Stimulated activated CD4-positive, alpha-beta T cell treated with anti-CD3 and anti-CD28 coated beads, Interleukin-2, amount 100 ng/mL, for 48 hours (primary cell): ENCODE data around the gene ENTPD8.
"Not testable (repeated sequence)": the region's sequence is repeated elsewhere in the genome, so short reads cannot be mapped to it uniquely, and the experiment has no call there.

Experiments used
- DNase-seq, 2 donors: peaks; one replicate each; pipeline ENCODE4 v3.0.0-alpha.2; 2020

ENTPD8 gene

DNA sequence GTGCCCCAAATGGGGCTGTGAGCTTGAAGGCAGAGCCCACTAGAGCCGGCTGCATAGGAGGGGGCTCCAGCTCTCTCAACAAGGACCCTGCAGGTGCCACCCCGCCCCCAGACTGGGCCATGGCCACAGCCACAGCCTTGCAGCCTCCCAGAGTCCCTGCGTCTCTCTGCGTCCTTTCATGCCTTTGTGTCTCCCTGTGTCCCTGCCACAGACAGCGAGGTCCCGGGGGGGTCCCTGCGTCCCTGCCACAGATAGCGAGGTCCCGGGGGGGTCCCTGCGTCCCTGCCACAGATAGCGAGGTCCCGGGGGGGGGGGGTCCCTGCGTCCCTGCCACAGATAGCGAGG lies 11.6 kb downstream of the ENTPD8 start:
- no peak for DNase-seq

DNA sequence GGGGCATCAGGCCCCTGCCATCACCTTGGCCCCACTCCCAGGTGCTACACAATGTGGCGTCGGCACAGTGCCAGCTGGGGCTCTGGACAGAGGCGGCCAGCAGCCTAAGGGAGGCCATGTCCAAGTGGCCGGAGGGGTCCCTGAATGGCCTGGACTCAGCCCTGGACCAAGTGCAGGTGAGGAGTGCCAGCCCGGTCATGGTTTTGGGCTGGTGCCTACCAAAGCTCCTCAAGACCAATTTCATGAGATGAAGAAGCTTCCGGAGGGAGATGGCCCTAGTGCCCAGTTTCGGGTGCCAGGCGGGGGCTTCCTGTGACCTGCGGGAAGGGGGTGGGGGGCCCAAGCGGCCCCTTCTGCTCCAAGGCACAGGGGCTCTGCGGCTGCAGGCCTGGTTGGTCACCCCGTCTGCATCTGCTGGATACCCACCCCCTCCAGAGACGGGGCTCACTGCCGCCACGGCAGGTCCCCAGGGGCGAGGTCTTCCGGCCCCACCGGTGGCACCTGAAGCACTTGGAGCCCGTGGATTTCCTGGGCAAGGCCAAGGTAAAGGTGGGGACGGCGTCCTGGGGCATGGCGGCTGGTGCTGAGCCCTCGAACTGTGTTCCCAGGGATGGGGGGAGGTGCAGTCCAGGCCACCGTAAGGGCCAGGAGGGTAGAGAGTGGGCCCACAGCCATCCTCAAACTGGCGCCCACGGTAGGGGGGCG lies 12.2 kb downstream of the ENTPD8 start:
- no peak for DNase-seq

DNA sequence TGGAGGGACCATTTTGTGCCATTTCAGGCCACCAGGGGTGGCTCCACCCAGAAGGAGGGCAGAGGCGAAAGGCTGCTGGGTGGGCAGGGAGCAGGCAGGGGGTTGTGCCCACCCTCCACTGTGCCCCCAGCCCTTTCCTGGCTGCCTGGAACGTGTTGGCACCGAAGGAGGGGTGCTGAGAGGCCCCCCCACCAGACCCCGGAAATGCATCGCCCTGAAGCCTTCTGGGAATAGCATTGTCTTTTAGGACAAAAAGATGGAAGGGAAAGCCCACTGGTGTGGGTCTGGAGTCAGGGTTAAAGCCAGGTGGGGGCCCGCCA lies 12.9 kb downstream of the ENTPD8 start:
- DNase-seq: no peak

DNA sequence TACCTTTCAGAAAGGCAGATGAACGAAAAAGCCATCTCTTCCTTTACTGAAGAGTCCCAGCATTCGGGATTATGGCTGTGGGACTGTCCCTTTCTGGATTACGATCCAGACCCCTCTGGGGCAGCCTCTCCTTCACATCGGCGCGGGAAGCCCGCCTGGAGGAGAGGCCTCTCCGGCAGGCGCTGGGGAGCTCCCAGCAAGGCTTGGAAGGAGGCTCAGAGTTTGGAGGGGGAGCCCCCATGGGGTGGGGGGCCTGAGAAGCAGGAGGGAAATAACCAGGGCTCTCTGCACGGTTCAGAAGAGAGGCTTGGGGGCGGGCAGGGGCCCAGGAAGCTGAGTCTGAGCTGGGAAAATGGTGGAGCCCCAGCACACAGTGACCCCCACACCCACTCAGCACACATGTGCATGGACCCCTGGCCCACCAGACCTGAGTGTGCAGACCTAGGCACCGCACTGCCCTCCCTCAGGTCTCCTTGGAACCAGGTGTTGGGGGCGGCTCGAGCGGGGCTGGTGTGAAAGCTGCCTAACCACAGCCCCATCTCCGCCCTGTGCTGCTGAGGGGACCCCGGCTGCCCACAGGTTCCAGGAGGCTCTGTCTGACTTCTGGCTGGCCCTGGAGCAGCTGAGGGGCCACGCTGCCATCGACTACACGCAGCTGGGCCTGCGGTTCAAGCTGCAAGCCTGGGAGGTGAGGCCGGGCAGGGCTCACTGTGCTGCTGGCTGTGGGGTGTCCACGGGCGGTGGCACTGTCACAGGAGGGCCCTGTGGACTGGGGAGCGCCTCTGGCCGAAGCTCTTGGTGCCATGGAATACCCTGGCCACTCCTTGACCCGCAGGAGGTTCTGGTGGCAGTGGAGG lies 13.5 kb downstream of the ENTPD8 start:
- no peak for DNase-seq

DNA sequence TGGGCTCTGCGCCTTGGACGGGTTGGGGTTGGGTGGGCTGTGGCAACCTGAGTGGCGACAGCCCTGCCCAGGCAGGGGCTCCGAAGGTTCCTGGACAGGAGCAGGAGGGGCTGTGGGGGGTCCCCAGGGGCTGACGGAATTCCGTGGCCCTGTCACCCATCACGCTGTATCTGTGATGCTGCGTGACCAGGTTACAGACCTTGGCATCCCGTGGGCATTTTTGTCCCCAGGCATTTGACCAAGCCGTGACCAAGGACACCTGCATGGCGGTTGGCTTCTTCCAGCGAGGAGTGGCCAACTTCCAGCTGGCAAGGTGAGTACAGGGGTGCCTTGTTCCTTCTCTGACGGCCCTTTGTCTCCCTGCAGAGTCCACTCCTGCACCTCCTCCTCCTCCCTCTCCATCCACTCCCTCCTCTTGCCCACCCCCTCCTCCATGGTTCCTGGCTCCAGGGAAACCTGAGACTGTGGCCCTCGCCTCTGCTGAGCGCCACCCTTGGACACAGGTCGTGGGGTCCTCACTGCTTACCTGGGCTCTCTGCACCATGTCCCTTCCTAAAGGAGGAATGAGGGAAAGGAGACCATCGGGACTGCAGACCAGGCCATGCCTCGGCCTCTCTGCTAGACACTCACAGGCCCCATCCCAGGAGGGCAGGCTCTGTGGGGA lies 15.0 kb downstream of the ENTPD8 start:
- DNase-seq: no peak

DNA sequence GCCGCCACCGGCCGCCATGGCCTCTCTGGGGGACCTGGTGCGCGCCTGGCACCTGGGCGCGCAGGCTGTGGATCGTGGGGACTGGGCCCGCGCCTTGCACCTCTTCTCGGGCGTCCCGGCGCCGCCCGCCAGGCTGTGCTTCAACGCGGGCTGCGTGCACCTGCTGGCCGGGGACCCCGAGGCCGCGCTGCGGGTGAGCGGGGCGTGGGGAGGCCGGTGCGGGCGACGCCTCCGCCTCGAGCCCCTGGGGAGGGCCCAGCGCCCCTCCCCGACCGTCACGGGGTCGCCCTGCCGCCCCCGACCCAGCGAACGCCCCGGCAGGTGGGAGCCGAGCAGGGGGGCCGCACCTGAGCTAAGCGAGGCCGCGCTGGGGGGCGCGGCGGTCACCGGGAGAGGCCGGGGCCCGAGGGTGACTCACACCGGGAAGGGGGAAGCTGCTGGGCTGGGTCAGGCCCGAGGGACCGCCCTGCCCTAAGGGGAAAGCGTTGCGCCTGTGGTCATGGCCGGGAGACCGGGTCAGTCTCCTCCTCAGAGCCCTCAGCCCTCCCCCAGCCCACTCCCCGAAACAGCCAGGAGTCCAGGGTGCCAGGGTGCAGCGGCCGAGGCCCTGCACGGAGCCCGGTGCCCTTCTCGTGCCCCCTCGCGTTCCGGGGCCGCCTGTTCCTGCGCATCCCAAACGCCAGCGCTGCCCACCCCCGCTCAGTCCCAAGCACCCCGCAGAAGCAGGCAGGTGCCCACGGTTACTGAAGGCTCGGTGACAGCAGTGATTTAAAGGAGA lies 17.5 kb downstream of the ENTPD8 start:
- no peak for DNase-seq

DNA sequence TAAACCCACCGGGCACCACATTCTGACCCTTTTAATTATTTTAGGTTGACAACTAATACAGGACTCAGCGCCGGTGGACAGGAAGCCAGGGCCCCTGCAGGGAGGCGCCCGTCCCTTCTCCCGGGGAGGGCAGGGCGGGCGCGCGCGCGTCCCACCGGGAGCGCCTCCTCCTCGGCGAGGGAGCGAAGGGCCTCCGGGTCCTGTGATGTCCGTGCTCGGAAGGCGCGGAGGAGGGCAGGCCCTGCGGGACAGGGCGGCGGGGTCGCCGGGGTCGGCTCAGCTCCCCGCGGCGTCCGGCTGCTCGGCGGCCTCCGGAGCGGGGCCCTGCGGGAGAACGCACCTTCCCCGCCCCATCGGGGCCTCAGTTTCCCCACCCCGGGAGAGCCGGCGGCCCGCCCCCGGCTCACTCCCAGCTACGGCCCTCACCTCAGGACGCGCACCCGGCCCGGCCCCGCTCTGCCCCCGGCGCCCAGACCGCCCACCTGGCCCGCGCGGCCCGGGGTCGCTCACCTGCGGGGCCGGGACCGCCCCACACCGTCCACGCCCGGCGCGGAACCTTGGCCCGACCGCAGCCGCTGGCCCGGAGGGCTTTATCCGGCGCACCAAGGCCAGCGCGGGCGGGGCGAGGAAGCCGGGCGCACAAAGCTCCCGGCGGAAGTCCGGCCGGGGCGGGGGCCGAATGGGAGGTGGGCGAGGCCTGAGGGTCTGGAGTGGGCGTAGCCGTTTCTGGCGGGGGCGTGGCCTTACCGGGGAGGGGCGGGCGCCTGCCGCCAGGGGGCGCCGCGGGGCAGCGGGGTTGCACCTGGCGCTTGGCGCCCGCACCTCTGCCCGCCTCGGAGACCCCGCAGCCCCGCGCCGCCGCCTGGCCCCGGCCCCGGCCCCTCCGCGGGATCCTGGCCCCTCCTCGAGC lies 18.3 kb downstream of the ENTPD8 start, which contains the start of the genes EXD3 and NOXA1:
Gene EXD3, minus strand, starts transcription at position 559 of the 910 bp plus-strand sequence. CDS start 27,805 bp downstream, outside the sequence.
Gene NOXA1, plus strand, starts transcription at position 790 of the 910 bp plus-strand sequence. CDS start 137 bp downstream, outside the sequence.
- DNase-seq: peak; percentile 96 to 98

DNA sequence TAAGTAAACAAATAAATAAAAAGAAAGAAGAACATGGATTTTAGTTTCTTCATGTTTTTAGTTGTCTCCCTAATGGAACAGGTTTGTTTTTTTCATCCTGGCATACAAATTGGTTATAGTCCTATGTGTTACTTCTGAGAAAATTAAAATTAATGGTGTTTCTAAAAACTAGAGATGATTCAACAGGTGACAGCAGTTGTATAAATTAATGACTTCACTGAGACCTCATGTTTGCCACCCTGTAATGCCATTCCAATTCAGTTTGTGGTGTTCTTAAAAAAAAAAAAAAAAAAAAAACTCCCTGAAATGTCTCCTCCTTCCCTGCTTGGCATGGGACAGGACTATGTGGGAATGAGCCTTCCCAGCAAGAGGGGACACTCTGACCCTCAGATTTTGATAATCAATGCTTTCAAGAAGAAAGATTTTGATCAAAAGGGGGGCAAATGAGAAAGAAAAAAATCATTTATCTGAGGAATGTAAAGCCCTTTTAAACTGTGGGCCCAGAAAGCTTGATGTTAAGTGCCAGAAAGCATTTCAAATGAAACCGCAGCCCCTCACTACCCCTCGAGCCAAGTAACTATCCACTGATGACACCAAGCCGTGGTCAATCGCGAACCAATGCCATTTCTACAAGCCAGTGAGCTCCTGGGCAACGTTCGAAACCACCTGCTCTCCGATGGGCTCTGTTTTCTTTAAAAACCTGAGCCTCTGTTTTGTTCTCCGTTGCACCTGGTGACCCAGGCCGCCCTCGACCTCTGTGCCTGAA lies 19.1 kb downstream of the ENTPD8 start:
- DNase-seq: no peak

DNA sequence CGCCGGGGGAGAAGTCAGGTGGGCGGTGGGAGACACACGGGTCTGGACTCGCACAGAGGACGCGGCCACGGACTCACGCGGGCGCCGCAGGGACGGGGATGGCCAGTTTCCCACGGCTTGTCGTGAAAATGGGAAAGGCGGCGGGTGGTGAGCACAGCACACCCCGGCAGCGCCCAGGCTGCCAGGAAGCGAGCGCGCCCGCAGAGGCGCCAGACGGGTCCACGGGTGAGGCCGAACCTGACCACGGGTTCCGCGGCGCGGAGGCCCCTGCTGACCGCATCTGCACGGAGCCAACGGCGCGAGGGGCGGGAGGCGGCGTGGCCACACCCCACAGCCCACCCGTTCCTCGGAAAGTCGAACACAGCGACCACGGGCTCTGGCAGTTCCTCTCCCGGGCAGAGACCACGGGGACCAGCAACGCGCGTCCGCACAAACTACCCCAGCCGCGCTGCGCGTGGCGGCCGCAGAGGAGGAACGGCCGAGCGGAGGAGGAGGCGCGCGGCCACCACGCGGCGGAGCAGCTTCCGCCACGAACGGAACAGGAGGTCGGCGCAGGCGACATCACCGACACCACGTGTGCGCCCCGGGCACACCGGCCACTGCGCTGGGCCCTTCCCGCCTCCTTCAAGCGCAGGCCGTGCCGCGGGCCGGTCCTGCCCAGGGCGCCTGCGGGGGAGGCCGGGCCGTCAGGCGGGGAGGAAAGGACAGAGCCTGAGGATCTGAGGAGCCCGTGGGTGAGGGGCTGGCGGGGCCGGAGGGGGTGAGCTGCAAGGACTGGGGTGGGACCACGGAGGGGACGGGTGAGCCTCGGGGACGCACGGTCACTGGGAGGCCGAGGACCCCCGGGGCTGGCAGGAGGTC lies 23.8 kb downstream of the ENTPD8 start:
- DNase-seq: no peak

DNA sequence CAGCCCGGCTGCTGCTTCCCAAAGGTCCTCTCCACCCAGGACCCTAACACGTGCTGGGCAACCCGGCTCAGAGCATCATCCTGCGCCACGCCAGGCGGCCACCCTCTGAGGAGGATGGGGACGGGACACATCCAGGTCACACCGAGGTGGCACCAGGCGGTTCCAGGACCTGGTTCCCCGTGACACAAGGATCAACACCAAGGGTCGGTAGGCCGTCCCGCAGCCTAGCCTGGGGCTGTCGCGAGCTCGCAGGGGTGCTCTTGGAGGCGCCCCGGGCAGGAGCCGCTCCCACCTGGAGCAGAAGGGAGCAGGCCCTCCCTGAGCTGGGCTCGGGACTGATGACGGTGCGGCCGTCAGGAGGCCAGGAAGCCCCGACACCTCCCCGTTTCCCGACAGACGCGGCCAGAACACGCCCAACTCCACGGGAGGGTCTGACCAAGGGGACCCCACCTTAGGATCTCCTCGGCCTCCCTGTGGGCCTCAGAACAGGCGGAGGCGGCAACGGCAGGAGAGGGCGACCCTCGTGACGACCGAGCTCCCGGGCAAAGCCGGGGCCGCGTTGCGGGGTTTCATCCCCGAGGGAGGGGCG lies 24.5 kb downstream of the ENTPD8 start:
- DNase-seq: no peak

DNA sequence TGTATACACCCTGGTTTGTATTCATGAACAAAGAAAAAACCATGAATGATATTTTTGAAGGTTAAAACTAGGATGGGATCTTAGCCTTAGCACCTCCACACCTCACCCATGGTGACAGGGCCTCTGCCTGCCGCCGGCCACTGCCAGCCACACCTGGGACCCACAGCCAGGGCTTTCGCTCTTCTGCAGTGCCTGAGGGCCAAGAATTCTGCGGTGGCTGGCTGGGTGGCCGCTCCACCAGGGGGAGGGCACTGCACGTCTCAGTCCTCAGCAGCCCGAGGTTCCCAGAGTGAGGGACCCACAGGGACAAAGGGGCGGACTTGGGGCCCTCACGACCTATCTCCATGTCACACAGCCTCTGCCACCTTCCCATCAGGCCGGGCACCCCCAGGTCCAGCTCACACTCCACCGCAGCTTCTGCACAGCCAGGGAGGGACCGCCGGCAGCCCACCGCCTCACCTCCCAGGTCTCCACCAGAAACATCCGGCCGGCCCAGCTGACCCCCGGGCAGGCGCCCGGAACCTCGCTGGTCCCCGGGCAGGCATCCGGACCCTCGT lies 25.1 kb downstream of the ENTPD8 start:
- DNase-seq: no peak

DNA sequence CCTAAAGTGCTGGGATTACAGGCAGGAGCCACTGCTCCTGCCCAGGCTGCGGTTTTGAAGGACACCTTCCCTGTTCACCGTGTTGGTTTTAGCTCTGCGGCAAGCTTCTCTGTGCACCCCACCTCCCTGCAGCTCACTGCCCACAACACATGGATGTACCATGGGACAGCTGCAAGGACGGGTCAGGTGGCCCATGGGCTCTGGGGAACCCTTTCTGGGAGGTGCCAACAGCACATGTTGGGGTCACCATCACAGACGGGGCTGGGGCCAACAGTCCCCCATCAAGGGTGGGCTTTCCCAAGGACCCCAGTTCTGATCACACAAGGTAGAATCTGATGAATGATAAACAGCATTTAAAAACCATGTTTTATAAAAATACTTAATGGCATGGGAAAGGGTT lies 25.7 kb downstream of the ENTPD8 start:
- no peak for DNase-seq

DNA sequence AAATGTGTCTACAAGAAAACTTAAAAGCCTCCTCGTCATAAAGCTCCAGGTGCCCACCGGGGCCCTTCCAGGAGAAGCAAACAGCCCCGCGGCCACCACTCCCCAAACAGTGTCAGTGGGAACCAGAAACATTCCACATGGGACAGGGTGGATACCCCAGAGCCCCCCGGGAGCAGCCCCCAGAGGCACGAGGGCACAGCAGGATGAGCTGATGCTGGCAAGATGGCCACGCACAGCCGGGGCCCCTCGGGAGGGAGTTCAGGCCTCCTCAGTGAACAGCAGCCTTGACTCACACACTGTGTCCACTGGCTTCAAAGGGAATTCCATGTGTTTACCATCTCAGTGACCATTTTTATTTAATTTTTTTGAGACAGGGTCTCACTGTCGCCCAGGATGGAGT lies 28.7 kb downstream of the ENTPD8 start:
- DNase-seq: no peak

DNA sequence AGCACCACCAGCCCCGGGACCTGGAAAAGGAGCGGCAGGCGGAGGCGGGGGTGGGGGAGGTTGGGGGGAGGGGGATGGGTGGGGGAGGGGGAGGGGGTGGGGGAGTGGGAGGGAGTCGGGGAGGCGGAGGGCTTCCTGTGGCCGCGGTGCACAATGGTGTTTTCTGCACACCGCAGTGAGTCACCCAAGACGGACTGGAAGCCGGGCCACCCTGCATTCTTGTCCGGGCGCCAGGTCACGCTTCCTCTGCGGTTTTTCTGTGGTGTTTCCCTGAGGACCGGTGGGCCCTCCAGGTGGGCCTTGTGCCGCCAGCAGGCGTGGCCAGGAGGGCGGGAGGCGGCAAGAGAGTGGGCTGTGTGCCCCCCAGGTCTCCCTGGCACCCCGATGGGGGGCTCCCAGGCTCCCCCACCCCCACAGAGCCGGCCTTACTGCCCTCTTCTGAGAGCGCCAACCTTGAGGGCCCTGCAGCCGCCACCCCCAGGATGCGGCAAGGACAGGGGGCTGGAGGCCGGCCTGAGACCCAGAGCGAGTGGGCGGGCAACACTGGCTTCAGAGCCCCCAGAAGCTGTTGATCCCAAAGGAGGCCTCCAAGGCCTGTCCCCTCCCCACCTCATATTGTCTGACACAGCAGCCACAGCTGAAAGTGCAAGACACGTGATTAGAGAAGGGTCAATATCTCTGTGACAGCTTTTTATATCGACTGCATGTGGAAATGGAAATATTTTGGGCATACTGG lies 29.3 kb downstream of the ENTPD8 start:
- DNase-seq: peak; percentile 33 to 40

DNA sequence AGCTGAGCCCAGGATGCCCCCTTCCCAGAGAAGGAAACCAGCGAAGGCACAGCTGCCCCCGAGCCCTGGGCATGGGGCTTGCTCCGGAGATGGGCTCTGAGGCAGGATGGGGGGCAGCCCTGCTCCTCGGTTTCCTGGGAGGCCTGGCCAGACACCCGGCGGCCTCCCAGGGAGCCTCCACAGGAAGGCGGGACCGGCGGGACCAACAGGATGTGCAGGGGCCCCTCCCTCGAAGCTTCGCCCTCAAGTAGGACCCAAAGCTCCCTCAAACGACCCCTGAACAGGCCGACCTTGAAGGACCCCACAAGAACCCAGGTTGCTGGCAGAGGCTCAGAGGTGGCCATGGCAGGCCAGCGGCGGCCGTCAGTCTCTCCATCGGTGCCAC lies 29.9 kb downstream of the ENTPD8 start:
- no peak for DNase-seq

DNA sequence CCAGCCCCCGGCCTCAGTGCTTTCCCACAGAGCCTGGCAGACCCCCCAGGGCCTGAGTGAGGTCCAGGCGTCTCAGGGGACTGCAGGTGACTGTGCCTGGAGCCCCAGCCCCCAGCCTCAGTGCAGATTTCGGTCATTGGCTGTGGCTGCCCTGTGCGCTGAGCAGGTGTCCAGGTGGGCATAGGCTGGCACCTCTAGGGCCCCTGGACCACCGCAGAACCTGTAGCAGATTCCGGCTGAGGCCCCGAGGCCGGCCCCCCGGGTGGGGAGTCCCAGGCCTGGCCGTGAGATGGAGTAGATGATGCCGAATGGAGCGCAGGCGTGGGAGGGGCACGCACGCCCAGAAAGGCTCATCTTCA lies 30.3 kb downstream of the ENTPD8 start:
- DNase-seq: no peak

DNA sequence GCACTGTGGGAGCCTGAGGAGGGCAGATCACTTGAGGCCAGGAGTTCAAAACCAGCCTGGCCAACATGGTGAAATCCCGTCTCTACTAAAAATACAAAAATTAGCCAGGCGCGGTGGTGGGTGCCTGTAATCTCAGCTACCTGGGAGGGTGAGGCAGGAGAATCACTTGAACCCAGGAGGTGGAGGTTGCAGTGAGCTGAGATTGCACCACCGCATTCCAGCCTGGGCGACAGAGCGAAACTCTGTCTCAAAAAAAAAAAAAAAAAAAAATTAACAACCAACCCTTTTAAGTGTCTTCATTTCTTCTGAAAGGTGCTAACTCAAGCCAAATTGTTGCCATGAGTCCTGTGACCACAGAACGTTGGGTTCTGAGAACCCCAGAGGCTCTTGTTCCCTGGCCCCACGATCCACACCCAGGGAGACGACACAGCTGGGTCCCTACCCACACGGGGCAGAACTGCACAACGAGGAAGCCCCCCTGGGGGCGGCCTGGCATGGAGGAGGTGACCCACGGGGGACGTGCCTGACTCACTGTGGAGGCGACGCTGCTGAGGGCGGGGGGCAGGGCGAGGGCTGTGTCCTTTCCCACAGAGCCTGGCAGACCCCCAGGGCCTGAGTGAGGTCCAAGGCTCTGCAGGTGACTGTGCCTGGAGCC lies 30.8 kb downstream of the ENTPD8 start:
- DNase-seq: not testable (repeated sequence)

DNA sequence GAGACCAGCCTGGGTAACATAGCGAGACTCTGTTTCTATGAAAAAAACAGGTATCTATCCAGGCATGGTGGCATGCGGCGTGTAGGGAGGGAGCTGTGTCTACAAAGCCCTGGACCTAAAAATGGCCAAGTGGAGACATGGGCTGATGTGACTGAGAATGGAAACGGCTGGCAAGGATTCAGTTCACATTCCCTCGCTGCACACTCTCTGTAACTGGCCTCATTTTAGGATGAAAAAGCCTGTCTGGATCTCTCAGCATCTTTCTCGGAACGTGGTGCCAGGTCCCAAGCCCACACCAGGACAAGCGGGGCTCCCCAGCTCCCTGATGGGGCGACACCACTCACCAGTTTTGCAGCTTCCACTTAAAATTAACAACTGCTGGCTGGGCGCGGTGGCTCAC lies 31.6 kb downstream of the ENTPD8 start:
- no peak for DNase-seq
